ENCODE measurements around the gene TMEM218.
A peak's percentile ranks its signal among the peaks of the same experiment; 100 is the strongest.

The TMEM218 gene

DNA sequence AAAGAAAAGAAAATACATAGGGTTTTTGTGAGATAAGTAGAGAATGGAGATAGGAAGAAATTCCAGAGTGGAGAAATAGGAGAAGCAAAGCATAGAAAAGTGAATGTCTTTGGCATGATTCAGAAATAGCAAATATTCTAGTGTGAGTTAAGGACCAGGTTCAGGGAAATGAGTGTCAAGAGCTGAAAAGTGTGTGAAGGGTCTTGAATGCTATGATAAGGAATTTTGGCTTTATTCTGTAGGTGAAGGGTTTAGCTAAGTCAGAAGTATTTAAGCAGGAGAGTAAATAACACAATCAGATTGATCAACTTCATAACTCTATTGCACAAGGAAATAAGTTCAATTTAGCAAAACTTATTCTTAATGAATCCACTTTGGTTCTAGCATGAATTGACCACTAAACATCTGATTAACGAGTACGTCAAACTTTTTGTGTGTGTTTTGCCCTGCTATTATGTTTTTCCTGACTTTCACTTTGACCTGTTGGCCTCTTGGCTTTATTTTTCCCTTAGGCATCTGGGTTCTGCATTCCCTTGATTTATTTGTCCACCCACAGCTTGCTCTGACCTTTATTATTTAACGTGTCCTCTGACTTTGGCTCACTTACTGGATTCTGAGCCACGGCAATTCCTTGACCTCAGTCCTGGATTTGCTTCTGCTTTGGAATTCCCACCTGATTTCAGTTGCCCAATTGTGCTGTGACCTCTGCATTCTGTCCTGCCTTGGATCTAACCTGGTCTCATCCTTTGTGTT lies 11.9 kb upstream of the TMEM218 start:
- TF ChIP-seq, protein P1, sequence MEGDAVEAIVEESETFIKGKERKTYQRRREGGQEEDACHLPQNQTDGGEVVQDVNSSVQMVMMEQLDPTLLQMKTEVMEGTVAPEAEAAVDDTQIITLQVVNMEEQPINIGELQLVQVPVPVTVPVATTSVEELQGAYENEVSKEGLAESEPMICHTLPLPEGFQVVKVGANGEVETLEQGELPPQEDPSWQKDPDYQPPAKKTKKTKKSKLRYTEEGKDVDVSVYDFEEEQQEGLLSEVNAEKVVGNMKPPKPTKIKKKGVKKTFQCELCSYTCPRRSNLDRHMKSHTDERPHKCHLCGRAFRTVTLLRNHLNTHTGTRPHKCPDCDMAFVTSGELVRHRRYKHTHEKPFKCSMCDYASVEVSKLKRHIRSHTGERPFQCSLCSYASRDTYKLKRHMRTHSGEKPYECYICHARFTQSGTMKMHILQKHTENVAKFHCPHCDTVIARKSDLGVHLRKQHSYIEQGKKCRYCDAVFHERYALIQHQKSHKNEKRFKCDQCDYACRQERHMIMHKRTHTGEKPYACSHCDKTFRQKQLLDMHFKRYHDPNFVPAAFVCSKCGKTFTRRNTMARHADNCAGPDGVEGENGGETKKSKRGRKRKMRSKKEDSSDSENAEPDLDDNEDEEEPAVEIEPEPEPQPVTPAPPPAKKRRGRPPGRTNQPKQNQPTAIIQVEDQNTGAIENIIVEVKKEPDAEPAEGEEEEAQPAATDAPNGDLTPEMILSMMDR (IDR thresholded peaks at IDR 0.05; ENCODE audit: low read depth, low read length): no peak
- DNase-seq (ENCODE audit: low read depth, low spot score): no peak
- H3K4me3 ChIP-seq (ENCODE audit: low read depth, low read length): no peak overlapping the region
- in situ Hi-C loops (cut with HindIII; ENCODE audit: low sequenced_read_pairs): no loop called here

DNA sequence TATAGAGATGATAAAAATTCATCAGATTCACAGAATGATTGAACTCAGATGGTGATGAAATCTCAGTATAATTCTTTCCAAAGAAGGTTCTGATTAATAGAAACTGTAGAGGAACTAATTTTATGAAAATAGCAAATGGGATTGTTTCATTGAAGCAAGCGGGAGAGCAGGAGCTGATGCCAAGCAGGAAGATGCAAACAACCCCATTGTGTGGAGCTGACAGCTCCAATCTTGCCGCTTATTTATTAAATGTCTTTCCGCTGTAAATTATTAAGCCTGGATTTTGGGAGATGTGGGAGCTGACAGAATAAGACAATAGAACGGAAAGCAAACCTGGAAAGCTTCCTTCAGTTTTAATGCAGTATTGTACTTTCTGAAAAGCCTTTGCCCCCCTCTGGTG lies 6.0 kb upstream of the TMEM218 start:
- TF ChIP-seq, protein P1 (IDR thresholded peaks at IDR 0.05; ENCODE audit: low read depth, low read length): no peak
- H3K4me3 ChIP-seq (ENCODE audit: low read depth, low read length): no peak overlapping the region
- in situ Hi-C loops (cut with HindIII; ENCODE audit: low sequenced_read_pairs): no loop called here
- DNase-seq (ENCODE audit: low read depth, low spot score): no peak

DNA sequence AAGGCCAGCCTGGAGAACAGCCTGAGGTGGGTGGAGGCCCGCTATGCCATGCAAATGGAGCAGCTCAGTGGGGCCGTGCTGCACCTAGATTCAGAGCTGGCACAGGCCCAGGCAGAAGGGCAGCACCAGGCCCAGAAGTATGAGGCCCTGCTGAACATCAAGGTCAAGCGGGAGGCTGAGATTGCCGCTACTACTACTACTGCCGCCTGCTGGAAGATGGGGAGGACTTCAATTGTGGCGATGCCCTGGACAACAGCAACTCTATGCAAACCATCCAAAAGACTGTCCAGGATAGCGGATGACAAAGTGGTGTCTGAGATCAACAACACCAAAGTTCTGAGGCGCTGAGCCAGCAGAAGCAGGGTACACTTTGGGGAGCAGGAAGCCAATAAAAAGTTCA lies 3.1 kb upstream of the TMEM218 start:
- TF ChIP-seq, protein P1 (IDR thresholded peaks at IDR 0.05; ENCODE audit: low read depth, low read length): peak; percentile 24
- DNase-seq (ENCODE audit: low read depth, low spot score): no peak
- in situ Hi-C loops (cut with HindIII; ENCODE audit: low sequenced_read_pairs): no loop called here
- no peak overlapping the region for H3K4me3 ChIP-seq (ENCODE audit: low read depth, low read length)

DNA sequence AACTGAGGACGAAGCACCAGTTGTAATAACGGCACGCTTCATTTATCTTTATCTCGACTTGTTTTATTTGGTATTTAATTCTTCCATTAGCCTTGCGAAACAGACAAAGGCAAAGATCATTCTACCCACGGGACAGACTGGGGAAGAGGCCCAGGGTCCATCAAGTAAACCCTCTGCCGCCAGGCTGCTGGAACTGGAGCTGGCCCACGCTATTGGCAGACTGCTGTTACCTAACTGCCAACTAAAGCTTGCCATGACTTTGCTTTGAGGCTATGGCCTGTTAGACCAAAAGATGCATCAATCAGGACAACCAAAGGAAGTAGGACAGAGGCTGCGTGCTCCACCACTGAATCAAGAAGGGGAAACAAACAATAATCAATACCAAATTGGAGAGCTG lies 780 bp upstream of the TMEM218 start:
- in situ Hi-C loops (cut with HindIII; ENCODE audit: low sequenced_read_pairs): no loop called here
- TF ChIP-seq, protein P1 (IDR thresholded peaks at IDR 0.05; ENCODE audit: low read depth, low read length): no peak
- peak overlapping the region; percentile 65 for H3K4me3 ChIP-seq (ENCODE audit: low read depth, low read length)
- no peak for DNase-seq (ENCODE audit: low read depth, low spot score)

DNA sequence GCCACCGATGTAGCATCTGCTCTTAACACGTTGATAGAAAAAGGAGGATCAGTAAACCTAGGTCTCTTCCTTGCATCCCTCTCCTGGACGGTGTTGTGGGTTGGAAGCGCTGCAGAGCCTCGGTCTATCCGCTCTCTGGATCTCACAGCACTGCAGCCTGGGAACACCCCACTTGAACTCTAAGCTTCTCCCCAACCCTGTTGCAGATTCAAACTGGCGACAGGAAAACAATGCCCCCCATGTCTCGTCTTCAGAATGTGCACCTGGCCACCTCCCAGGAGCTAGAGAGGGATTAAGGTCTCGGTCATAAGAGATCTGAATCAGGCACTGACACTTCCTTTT lies 454 bp downstream of the TMEM218 start:
- DNase-seq (ENCODE audit: low read depth, low spot score): no peak
- in situ Hi-C loops (cut with HindIII; ENCODE audit: low sequenced_read_pairs): no loop called here
- TF ChIP-seq, protein P1 (IDR thresholded peaks at IDR 0.05; ENCODE audit: low read depth, low read length): no peak
- peak overlapping the region; percentile 65 for H3K4me3 ChIP-seq (ENCODE audit: low read depth, low read length)

DNA sequence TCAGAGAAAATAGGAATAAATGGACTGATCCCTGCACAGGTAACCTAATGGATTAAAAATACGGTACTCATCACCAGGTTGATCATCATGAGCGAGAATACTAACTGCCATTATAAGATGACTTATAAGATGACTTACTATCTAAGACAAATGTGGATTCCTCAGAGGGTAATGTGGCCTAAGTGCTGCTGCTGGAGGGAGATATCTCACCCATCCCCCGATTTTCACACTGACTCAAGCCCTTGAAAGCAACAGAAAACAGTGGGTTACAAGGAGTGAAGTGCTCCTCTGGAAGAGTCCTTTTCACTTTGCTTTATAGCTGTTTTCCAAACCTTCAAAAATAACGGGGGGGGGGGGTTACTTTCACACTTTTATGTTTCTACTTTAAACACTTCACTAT lies 920 bp downstream of the TMEM218 start:
- TF ChIP-seq, protein P1 (IDR thresholded peaks at IDR 0.05; ENCODE audit: low read depth, low read length): no peak
- in situ Hi-C loops (cut with HindIII; ENCODE audit: low sequenced_read_pairs): no loop called here
- no peak for DNase-seq (ENCODE audit: low read depth, low spot score)

More for the DNA sequence above, 920 bp downstream of the TMEM218 start:
- peak overlapping the region; percentile 65 for H3K4me3 ChIP-seq (ENCODE audit: low read depth, low read length)
